NCI-H1105 treated with DMSO at 0.1 percent for 48 hours (cell line): ENCODE data around the gene CTH.
"Not testable (repeated sequence)": the region's sequence is repeated elsewhere in the genome, so short reads cannot be mapped to it uniquely, and the experiment has no call there.

Experiments
- DNase-seq: peaks from one replicate; lab custom pipeline; 2025; lab: John Stamatoyannopoulos, UW

CTH gene

DNA sequence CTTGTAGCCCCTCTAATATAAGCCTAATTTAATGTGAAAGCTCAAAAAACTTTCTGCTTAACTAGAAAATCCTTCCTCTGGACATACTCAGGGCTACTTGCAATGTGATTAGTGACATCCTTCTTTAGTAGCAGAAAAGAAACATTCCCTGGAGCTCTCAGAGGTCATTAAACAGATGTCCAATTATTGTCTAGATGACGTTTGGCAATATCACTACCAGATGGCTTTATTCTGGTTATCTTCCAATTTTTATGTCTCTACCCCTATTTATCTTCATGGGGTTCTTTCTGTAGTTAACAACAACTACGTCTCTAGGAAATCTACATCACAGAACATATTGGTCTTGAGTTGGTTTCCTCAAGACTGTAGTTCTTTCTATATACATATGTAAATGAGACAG, 44.2 kb downstream of the CTH start:
- DNase-seq, result no peak

DNA sequence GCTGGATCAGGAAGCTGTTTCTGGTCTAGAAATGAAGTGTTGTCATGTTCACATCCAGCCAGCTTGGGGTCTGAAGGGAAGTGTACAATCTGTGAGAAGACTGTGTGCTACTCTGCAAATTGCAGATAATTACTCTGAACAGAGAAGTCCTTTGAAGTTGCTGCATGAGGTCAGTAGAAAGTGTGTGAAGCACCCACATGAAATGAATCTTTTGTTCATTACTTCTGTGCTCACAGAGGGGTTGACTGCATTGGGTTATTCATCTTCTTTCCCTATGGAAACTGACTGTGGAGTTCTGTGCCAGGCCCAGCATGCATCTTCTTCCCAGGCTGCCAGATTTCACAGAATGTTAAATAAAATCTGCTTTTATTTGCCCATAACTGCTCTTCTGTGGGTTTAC, 47.1 kb downstream of the CTH start:
- no peak for DNase-seq

- DNase-seq, result no peak
Measured at GRCh38 chr1:70459496-70460225, 48.6 kb downstream of the CTH start.

DNA sequence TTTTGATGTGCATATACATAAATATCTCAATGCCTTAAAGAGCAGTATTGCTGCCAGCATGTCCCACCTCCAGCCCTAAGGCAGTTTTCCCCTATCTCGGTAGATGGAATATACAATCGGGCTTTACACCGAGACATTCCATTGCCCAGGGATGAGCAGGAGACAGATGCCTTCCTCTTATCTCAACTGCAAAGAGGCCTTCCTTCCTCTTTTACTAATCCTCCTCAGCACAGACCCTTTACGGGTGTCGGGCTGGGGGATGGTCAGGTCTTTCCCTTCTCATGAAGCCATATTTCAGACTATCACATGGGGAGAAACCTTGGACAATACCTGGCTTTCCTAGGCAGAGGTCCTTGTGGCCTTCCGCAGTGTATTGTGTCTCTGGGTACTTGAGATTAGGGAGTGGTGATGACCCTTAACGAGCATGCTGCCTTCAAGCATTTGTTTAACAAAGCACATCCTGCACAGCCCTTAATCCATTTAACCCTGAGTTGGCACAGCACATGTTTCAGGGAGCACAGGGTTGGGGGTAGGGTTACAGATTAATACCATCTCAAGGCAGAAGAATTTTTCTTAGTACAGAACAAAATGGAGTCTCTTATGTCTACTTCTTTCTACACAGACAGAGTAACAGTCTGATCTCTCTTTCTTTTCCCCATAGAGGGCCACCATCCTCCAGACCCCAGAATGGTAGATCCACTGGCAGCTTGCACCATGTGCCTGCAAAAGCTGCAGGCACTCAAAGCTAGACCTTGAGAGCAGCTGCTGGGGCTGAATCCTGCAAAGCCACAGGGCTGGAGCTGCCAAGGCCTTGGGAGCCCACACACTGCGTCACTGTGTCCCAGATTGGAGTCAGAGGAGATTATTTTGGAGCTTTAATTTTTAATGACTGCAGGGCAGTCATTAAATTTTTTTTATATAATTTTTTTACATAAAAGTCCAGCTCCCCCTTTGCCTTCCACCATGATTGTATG, 50.0 kb downstream of the CTH start:
- not testable (repeated sequence) for DNase-seq

DNA sequence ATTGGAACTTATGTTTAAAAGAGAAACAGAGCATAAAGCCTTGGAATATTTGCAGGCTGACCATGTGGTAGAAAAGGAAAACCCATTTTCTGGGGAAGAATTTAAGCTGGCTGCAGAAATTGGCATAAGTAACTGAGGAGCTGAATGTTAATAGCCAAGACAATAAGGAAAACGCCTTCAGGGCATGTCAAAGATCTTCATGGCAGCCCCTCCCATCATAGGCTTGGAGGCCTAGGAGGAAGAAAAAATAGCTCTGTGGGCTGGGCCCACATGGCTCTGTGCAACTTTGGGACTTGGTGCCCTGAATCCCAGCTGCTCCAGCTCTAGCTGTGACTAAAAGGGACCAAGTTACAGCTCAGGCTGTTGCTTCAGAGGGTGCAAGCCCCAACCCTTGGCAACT, 51.5 kb downstream of the CTH start:
- DNase-seq, result no peak

GRCh38 chr1:70465911-70466310, 54.8 kb downstream of the CTH start:
- no peak for DNase-seq

- DNase-seq, result no peak
Measured at GRCh38 chr1:70467531-70467930, 56.5 kb downstream of the CTH start.

GRCh38 chr1:70468180-70468579, 57.1 kb downstream of the CTH start:
- no peak for DNase-seq

DNA sequence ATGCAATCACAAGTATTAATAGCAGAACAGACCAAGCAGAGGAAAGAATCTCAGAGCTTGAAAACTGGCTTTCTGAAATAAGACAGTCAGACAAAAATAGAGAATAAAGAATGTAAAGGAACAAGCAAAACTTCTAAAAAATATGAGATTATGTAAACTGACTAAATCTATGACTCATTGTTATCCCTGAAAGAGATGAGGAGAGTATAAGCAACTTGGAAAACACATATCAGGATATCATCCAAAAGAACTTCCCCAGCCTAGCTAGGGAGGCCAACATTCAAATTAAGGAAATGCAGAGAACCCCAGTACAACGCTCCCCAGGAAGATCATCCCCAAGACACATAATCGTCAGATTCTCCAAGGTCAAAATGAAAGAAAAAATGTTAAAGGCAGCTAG, 58.1 kb downstream of the CTH start:
- DNase-seq, result not testable (repeated sequence)

- DNase-seq, result no peak
Measured at GRCh38 chr1:70475023-70475422, 64.0 kb downstream of the CTH start.

DNA sequence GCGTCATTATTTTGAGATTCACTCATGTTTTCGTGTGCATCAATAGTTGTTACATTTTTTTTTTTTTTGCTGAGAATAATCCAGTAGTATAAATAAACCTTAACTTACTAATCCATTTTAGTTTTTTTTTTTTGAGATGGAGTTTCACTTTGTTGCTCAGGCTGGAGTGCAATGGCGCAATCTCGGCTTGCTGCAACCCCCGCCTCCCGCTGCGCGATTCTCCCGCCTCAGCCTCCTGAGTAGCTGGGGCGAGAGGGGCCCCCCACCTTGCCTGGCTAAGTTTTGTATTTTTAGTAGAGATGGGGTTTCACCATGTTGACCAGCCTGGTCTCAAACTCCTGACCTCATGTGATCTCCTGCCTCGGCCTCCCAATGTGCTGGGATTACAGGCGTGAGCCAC, 66.0 kb downstream of the CTH start:
- DNase-seq, result no peak

DNA sequence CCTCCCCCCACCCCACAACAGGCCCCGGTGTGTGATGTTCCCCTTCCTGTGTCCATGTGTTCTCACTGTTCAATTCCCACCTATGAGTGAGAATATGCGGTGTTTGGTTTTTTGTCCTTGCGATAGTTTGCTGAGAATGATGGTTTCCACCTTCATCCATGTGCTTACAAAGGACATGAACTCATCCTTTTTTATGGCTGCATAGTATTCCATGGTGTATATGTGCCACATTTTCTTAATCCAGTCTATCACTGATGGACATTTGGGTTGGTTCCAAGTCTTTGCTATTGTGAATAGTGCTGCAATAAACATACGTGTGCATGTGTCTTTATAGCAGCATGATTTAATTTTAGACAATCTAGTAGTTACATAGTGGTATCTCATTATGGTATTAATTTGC, 66.8 kb downstream of the CTH start:
- not testable (repeated sequence) for DNase-seq

DNA sequence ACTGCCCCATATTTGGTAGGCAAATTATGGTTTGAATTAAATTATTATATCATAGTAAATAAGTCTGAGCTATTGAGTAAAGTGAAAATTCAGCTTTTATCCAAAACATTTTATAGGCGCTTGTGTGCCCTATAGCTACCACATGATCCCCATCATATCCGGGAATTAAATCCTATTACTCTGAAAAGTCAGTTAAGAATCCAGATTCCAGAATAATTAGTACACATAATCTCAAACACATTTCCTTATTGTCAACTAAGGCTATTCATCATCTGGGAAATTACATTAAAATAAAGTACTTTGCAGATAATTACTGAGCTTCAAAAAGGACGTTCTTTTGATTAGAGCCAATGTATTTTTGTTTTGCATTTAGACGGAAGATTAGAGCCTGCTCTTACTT, 72.3 kb downstream of the CTH start:
- DNase-seq, result peak; percentile 63

DNA sequence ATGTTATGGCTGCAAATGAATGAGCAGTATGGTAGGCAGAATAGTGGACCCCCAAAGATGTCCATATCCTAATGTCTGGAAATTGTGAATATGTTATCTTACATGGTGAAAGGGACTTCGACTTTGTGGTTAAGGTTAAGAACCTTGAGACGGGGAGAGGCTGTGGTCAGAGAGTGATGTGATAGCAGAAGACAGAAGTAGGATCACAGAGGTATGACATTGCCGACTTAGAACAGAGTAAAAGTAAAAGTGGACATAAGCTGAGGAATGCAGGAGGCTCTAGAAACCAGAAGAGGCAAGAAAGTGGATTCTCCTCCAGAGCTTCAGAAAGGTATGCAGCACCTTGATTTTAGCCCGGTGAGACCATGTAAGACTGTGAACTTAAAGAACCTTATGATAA, 74.6 kb downstream of the CTH start:
- no peak for DNase-seq

GRCh38 chr1:70486676-70487458, 75.8 kb downstream of the CTH start:
- DNase-seq, result no peak

- no peak for DNase-seq
Measured at GRCh38 chr1:70487459-70487815, 76.4 kb downstream of the CTH start.

GRCh38 chr1:70487910-70488665, 77.0 kb downstream of the CTH start:
- no peak for DNase-seq
